ENCODE measurements around the gene MAT2B. TPM values are rescaled to one million over a fixed set of nuclear protein-coding genes. Genes with fewer than 3 reads are reported as not detected.
A peak's percentile ranks its signal among the peaks of the same experiment; 100 is the strongest.

The MAT2B gene
- total and polyA plus RNA-seq, 9 of the 15 experiments (the other 6 are each of a cell fraction or from before 2014, with no cell fraction given): 32.0 to 57.7 (median 43.6) TPM

- TF ChIP-seq RERE (CRISPR knock-in tag; IDR thresholded peaks at IDR 0.05; ENCODE audit: borderline replicate concordance) (no peak), BCOR (IDR thresholded peaks at IDR 0.05) (peak; percentile 51; the same call in 1 of the 2 replicates), PHB2 (IDR thresholded peaks at IDR 0.05; ENCODE audit: low read depth) (no peak), ZNF589 (CRISPR knock-in tag; IDR thresholded peaks at IDR 0.05; ENCODE audit: low read depth) (0 out of 2 replicates have a peak, but pooled peaks have one; percentile 60), NR2F6 (CRISPR knock-in tag; IDR thresholded peaks at IDR 0.05) (no peak), PKNOX1 (IDR thresholded peaks at IDR 0.05) (peak; percentile 49; the same call in 1 of the 2 replicates), ASH1L (IDR thresholded peaks at IDR 0.05; ENCODE audit: borderline replicate concordance, low read depth, partially characterized antibody) (no peak), ATF7 (IDR thresholded peaks at IDR 0.05) (peak; percentile 24; the same call in 1 of the 2 replicates), ATF2 (CRISPR knock-in tag; IDR thresholded peaks at IDR 0.05) (no peak), TRIM28 (IDR thresholded peaks at IDR 0.05) (no peak)
These were observed 2.0 kb upstream of the MAT2B start (continued) for GRCh38 chr5:163503106-163504078.

All from K562 (cell line).